Naive thymus-derived CD4-positive, alpha-beta T cell (primary cell): ENCODE measurements around the gene ST3GAL5. TPM values are rescaled to one million over a fixed set of nuclear protein-coding genes. Genes with fewer than 3 reads are reported as not detected.

Experiments used
- ATAC-seq: fragments of 150-1000 bp; cut with Tn5 transposase; 2 replicates; pipeline ENCODE4 v1.10.0; 2021; ENCODE audit warnings: mild to moderate bottlenecking, moderate library complexity
- CTCF ChIA-PET: fragments of 350-600 bp; sonication (Branson Sonifier 250); formaldehyde crosslinking; loops from one replicate; lab custom pipeline; 2021; ENCODE audit warnings: antibody characterized with exemption; lab: Charles Lee
- POLR2A ChIA-PET: fragments of 350-600 bp; sonication (Branson Sonifier 250); formaldehyde crosslinking; loops from one replicate; lab custom pipeline; 2021; ENCODE audit warnings: antibody characterized with exemption, inconsistent platforms; lab: Charles Lee
- DNase-seq, 9 donors: peaks; one replicate each; pipeline versions ENCODE4 v3.0.0 to v3.0.0-alpha.2; 2020 to 2022; ENCODE audit warnings: mixed read lengths in 1 of 9
- H3K27ac ChIP-seq: one replicate; pipeline ENCODE4 v1.7.0; 2013; ENCODE audit warnings: mild to moderate bottlenecking, low read depth, low read length, moderate library complexity
- H3K27me3 ChIP-seq, 2 donors: one replicate each; pipeline ENCODE4 v1.7.0; 2013; ENCODE audit warnings: low read length in 2 of 2, mild to moderate bottlenecking in 2 of 2, moderate library complexity in 2 of 2; ENCODE audit not compliant: control insufficient read depth in 2 of 2, insufficient read depth in 2 of 2
- H3K36me3 ChIP-seq, 3 experiments: 1 replicate in 2 of 3; 2 replicates in 1 of 3; pipeline ENCODE4 v1.7.0; 2013; ENCODE audit warnings: low read length in 3 of 3, mild to moderate bottlenecking in 3 of 3, moderate library complexity in 1 of 3; ENCODE audit not compliant: insufficient read depth in 3 of 3, control insufficient read depth in 2 of 3
- H3K4me1 ChIP-seq, 2 donors: one replicate each; pipeline ENCODE4 v1.7.0; 2013; ENCODE audit warnings: low read length in 2 of 2, mild to moderate bottlenecking in 2 of 2, moderate library complexity in 1 of 2; ENCODE audit not compliant: control insufficient read depth in 2 of 2, insufficient read depth in 2 of 2
- H3K4me3 ChIP-seq: 2 replicates; pipeline ENCODE4 v1.7.0; 2013; ENCODE audit warnings: mild to moderate bottlenecking, low read length
- H3K9me3 ChIP-seq, 3 experiments: 1 replicate in 2 of 3; 2 replicates in 1 of 3; pipeline ENCODE4 v1.7.0; 2013; ENCODE audit warnings: low read length in 3 of 3; ENCODE audit not compliant: control insufficient read depth in 2 of 3
- H3K27ac Mint-ChIP-seq, 9 donors: one replicate each; pipeline ENCODE4 v1.8.0; 2020 to 2022; ENCODE audit warnings: mixed read lengths in 9 of 9, mild to moderate bottlenecking in 8 of 9, moderate library complexity in 5 of 9, inconsistent platforms in 2 of 9
- H3K27me3 Mint-ChIP-seq, 5 donors: one replicate each; pipeline ENCODE4 v1.8.0; 2021 to 2022; ENCODE audit warnings: mixed read lengths in 5 of 5, mild to moderate bottlenecking in 1 of 5
- H3K36me3 Mint-ChIP-seq, 5 donors: one replicate each; pipeline ENCODE4 v1.8.0; 2020 to 2022; ENCODE audit warnings: mixed read lengths in 5 of 5, mild to moderate bottlenecking in 3 of 5, inconsistent platforms in 1 of 5
- H3K4me1 Mint-ChIP-seq, 7 donors: one replicate each; pipeline ENCODE4 v1.8.0; 2020 to 2022; ENCODE audit warnings: mixed read lengths in 7 of 7, mild to moderate bottlenecking in 3 of 7, inconsistent platforms in 1 of 7
- H3K4me3 Mint-ChIP-seq, 10 donors: one replicate each; pipeline ENCODE4 v1.8.0; 2020 to 2022; ENCODE audit warnings: mild to moderate bottlenecking in 10 of 10, mixed read lengths in 10 of 10, moderate library complexity in 6 of 10, inconsistent platforms in 2 of 10
- H3K9me3 Mint-ChIP-seq, 11 donors: one replicate each; pipeline ENCODE4 v1.8.0; 2020 to 2022; ENCODE audit warnings: mixed read lengths in 11 of 11, mild to moderate bottlenecking in 4 of 11, inconsistent platforms in 1 of 11, moderate library complexity in 1 of 11
- intact Hi-C, 2 donors: fragments of 100-400 bp; cut with micrococcal nuclease; formaldehyde crosslinking; loops; one replicate each; pipeline ENCODE4 v1.15.1; 2023
- polyA plus RNA-seq, 2 donors: library from polyadenylated mRNA; unstranded; fragments of 300-500 nt; fragmentation: Illumina TruSeq; gene quantifications; one replicate each; pipeline ENCODE4 v1.2.3, GENCODE V29; 2021
- total RNA-seq, 6 experiments: library from RNA in 5 of 6; stranded (reverse) in 5 of 6; gene quantifications; 1 replicate in 5 of 6; 2 replicates in 1 of 6; pipeline ENCODE4 v1.2.3 and lab custom pipeline; 2021 to 2026

Gene ST3GAL5
- total and polyA plus RNA-seq, 7 experiments from 2014 or later = 15.0 to 53.6 (median 39.3) TPM

DNA sequence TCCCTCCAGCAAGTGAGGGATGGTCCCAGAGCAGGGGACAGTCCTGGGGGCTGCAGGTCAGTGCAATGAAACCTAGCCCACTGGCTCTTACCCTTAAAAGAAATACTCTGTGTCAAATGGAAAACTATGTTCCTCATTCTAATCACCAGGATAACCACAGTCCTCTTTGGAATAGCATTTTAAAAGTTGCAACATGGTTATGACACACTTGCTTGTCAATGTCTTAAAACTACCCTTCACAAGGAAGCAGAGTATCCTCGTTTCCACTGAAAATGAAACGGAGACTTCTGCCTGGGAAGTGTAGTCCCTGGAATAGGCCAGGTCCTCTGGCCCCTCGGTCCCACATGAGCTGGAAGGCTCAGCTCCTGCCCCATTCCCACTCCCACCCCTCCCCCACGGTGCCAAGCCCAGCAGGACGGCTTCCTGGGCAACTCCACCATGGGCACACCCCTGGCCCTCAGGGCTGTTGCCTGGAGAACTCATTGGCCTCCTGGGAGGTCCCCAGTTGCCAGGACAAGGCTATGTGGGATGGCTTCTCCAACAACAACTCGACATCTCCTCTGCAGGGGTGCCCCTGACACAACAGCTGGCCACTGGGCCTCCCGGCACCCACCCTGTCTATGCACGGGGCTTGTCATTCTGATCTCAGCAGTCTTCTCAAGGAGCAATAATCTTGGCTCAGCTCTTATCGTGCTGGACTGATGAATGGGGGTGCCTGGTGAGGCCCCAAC is 38.3 kb upstream of the ST3GAL5 start:
- DNase-seq (no peak), ATAC-seq (no peak)
- Histone ChIP-seq H3K9me3 (no peaks in the 10 kb centered on the region), H3K36me3 (no peaks in the 10 kb centered on the region), H3K4me3 (no peak overlapping the region), H3K27me3 (no peaks in the 10 kb centered on the region), H3K4me1 (peaks cover 0 to 2% of the 10 kb centered on the region in 2 donors), H3K27ac (no peak overlapping the region)
- Mint-ChIP-seq H3K27me3 (peaks cover 0 to 6% (median 0%) of the 10 kb centered on the region in 5 donors), H3K9me3 (no peaks in the 10 kb centered on the region), H3K36me3 (peaks cover 0 to 2% (median 0%) of the 10 kb centered on the region in 5 donors), H3K4me3 (no peak overlapping the region), H3K4me1 (peaks cover 12 to 27% (median 24%) of the 10 kb centered on the region in 7 donors), H3K27ac (no peak overlapping the region)
- CTCF ChIA-PET = no interaction called here
- POLR2A ChIA-PET = no interaction called here
- intact Hi-C loops = no loop called here

DNA sequence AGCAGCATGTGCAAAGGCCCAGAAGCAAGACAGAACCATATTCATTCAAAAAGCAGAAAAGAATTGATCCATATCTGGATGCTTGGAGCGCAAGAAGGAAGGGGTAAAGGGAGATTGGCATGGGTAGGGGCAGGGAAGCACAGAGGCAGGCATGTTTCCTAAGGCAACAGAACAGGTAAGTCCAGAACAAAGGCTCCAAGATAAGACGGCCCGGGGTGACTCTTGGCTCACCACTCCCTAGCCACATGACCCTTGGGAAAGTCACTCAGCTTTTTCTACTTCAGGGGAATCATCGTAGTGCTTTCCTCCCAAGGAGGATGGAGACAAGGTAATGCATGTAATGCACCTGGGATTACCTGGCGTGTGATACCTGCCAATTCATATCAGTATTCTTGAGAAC is 37.7 kb upstream of the ST3GAL5 start:
- peaks cover 0 to 6% (median 0%) of the 10 kb centered on the region in 5 donors for H3K27me3 Mint-ChIP-seq
- intact Hi-C loops = no loop called here
- CTCF ChIA-PET = no interaction called here
- ATAC-seq = no peak
- H3K27me3 ChIP-seq = no peaks in the 10 kb centered on the region
- H3K4me1 ChIP-seq = no peaks in the 10 kb centered on the region
- no peak overlapping the region for H3K27ac ChIP-seq
- no peak overlapping the region for H3K4me3 Mint-ChIP-seq
- no peaks in the 10 kb centered on the region for H3K9me3 ChIP-seq
- POLR2A ChIA-PET = no interaction called here
- peaks cover 0 to 2% (median 0%) of the 10 kb centered on the region in 5 donors for H3K36me3 Mint-ChIP-seq
- no peak overlapping the region for H3K27ac Mint-ChIP-seq
- peaks cover 12 to 23% (median 18%) of the 10 kb centered on the region in 7 donors for H3K4me1 Mint-ChIP-seq
- H3K4me3 ChIP-seq = no peak overlapping the region
- DNase-seq = no peak
- no peaks in the 10 kb centered on the region for H3K36me3 ChIP-seq
- H3K9me3 Mint-ChIP-seq = no peaks in the 10 kb centered on the region

DNA sequence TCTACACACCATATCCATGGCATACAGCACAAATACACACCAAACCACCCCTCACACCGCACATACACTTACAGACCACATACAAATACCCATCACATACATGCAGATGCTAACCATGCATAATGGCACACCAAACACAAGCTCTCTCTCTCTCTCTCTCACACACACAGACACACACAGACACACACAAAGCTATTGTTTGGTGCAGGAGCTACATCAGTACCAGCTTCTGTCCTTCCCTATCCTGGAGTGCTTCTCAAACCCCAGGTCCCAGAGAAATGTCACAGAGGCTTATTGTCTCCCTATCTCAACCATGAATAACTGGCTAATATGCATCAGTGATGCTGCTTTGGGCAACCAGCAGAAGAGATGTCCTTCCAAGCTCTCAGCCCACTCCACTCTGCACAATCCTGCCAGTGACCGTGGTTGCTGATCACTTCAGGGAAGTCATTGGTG is 36.5 kb upstream of the ST3GAL5 start:
- Histone ChIP-seq H3K27ac (no peak overlapping the region), H3K4me1 (no peaks in the 10 kb centered on the region), H3K9me3 (no peaks in the 10 kb centered on the region), H3K27me3 (no peaks in the 10 kb centered on the region), H3K4me3 (no peak overlapping the region), H3K36me3 (no peaks in the 10 kb centered on the region)
- Mint-ChIP-seq H3K4me1 (peaks cover 12 to 23% (median 17%) of the 10 kb centered on the region in 7 donors), H3K36me3 (peaks cover 0 to 2% (median 0%) of the 10 kb centered on the region in 5 donors), H3K9me3 (no peaks in the 10 kb centered on the region), H3K4me3 (peak overlapping the region in 1 of 10 donors; percentile 31), H3K27me3 (peaks cover 0 to 13% (median 0%) of the 10 kb centered on the region in 5 donors), H3K27ac (peak overlapping the region in 2 of 9 donors; percentile 5 to 10)
- intact Hi-C loops = no loop called here
- DNase-seq = no peak
- no peak for ATAC-seq
- POLR2A ChIA-PET = no interaction called here
- CTCF ChIA-PET = no interaction called here

DNA sequence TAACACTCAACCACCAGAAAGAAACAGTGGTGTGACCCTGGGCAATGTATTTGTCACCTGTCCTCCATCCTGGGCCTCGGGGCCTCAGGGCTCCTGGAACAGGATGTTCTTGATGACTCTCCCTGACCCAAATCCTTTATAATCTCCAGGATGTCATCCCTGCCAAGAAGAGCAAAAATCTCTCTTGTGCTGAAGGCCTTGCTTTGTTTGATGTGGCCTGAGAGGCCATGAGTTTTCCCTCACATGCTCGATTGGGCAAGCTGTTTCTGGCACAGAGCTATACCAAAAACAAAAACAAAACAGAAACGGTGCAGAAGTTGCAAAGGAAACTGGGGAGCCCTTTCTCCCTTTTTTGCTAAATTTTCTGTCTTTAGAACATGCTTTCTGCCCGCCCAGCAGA is 35.7 kb upstream of the ST3GAL5 start:
- H3K4me1 Mint-ChIP-seq = peaks cover 12 to 23% (median 17%) of the 10 kb centered on the region in 7 donors
- intact Hi-C loops = no loop called here
- H3K36me3 Mint-ChIP-seq = peaks cover 0 to 2% (median 0%) of the 10 kb centered on the region in 5 donors
- DNase-seq (no peak), ATAC-seq (no peak)
- Histone ChIP-seq H3K4me3 (no peak overlapping the region), H3K4me1 (no peaks in the 10 kb centered on the region), H3K27me3 (no peaks in the 10 kb centered on the region), H3K27ac (no peak overlapping the region), H3K9me3 (no peaks in the 10 kb centered on the region), H3K36me3 (no peaks in the 10 kb centered on the region)
- CTCF ChIA-PET = no interaction called here
- no peak overlapping the region for H3K4me3 Mint-ChIP-seq
- peaks cover 0 to 17% (median 0%) of the 10 kb centered on the region in 5 donors for H3K27me3 Mint-ChIP-seq
- POLR2A ChIA-PET = no interaction called here
- peaks cover 0 to 1% (median 0%) of the 10 kb centered on the region in 11 donors for H3K9me3 Mint-ChIP-seq
- peak overlapping the region in 3 of 9 donors; percentile 5 to 33 (median 10) for H3K27ac Mint-ChIP-seq

DNA sequence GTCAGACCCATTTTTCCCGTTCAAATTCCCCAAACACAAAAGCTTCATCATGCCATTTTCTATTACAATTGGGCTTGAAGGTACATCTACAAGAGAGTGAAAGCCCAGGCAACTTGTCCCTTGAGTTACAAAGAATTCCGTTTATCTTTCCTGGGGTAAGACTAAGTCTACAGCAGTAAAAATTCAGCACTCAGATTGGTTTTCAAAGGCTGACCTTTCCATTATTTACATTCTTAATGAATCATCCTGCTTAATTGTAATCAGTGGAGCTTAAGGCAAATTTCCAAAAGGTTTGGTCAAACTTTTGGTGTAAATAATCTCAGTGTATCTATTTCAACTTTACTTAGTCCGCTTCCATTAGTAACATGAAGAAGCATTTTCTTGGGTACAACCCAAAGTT is 33.4 kb upstream of the ST3GAL5 start:
- Histone ChIP-seq H3K4me3 (no peak overlapping the region), H3K4me1 (no peaks in the 10 kb centered on the region), H3K27me3 (no peaks in the 10 kb centered on the region), H3K27ac (no peak overlapping the region), H3K9me3 (no peaks in the 10 kb centered on the region), H3K36me3 (no peaks in the 10 kb centered on the region)
- H3K9me3 Mint-ChIP-seq = peaks cover 0 to 2% (median 0%) of the 10 kb centered on the region in 11 donors
- intact Hi-C loops = no loop called here
- H3K27ac Mint-ChIP-seq = no peak overlapping the region
- H3K4me1 Mint-ChIP-seq = peaks cover 5 to 17% (median 7%) of the 10 kb centered on the region in 7 donors
- peaks cover 0 to 8% (median 4%) of the 10 kb centered on the region in 5 donors for H3K36me3 Mint-ChIP-seq
- DNase-seq = no peak
- no peak for ATAC-seq
- peaks cover 0 to 18% (median 0%) of the 10 kb centered on the region in 5 donors for H3K27me3 Mint-ChIP-seq
- H3K4me3 Mint-ChIP-seq = no peak overlapping the region
- ChIA-PET CTCF (no interaction called here), POLR2A (no interaction called here)

DNA sequence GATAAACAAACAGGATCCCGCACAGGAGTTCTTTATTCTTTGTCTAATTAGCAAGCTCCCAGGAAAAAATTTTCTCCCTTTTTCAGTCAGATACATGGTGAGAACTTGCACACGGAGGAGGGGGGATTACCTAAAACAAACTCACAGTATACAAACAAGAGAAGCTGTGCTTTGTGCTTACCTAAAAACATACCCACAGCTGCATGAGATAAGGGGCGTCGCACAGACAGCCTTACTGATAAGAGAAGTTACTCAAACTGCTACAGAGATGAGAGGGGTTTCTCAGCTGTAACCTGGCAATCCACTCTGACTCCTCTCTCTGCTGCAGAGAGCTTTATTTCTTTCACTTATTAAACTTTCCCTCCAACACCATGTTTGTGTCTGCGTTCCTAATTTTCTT is 32.9 kb upstream of the ST3GAL5 start:
- ChIA-PET POLR2A (no interaction called here), CTCF (interaction anchor here (0.7 kb wide), 1 partner anchor 9 kb away, joined by 6 read pairs; no protein-coding TSS in a partner anchor)
- Mint-ChIP-seq H3K27me3 (peaks cover 0 to 18% (median 0%) of the 10 kb centered on the region in 5 donors), H3K36me3 (peaks cover 0 to 8% (median 4%) of the 10 kb centered on the region in 5 donors), H3K27ac (no peak overlapping the region), H3K4me3 (no peak overlapping the region), H3K4me1 (peaks cover 5 to 17% (median 7%) of the 10 kb centered on the region in 7 donors), H3K9me3 (peaks cover 0 to 2% (median 0%) of the 10 kb centered on the region in 11 donors)
- Histone ChIP-seq H3K36me3 (no peaks in the 10 kb centered on the region), H3K4me1 (no peaks in the 10 kb centered on the region), H3K4me3 (no peak overlapping the region), H3K9me3 (no peaks in the 10 kb centered on the region), H3K27ac (no peak overlapping the region), H3K27me3 (no peaks in the 10 kb centered on the region)
- intact Hi-C loops = no loop called here
- ATAC-seq = no peak
- no peak for DNase-seq
